Amygdala (tissue), 56 donors: ENCODE measurements around the gene AGAP1.

Experiments used
- DNase-seq, 56 donors: peaks; one replicate each; lab custom pipeline; 2025; lab: John Stamatoyannopoulos, UW

Gene AGAP1

DNA sequence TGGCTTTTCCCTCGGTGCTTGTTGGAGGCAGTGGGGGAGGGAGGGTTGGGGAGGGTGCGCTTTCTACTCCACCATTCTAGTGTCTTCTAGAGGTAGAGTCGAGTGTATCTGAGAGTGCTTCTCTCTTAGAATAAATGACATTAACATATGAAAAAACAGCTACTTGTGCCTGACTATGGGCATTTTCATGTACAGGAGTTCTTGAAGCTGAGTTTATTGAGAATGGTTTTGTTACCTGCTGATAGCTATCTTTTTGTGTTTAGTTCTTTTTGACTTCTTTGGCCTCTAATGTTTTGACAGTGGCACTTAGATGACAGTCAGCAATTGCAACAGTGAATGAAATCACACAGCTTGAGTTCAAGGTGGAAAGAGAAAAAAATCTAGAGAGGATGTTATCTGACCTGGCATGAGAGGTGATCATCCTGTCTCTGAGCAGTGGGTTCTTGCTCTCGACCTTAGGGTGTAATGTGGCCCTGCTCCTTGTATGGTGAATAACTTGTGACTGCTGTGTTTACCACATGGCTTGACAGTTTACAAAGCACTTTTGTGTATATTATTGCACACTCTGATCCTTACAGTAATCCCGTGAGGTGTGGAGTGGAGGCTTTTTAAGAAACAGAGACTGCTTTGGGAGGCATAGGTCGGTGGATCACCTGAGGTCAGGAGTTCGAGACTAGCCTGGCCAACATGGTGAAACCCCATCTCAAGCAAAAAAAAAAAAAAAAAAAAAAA, 86.7 kb downstream of the AGAP1 start:
- no peak for DNase-seq

DNA sequence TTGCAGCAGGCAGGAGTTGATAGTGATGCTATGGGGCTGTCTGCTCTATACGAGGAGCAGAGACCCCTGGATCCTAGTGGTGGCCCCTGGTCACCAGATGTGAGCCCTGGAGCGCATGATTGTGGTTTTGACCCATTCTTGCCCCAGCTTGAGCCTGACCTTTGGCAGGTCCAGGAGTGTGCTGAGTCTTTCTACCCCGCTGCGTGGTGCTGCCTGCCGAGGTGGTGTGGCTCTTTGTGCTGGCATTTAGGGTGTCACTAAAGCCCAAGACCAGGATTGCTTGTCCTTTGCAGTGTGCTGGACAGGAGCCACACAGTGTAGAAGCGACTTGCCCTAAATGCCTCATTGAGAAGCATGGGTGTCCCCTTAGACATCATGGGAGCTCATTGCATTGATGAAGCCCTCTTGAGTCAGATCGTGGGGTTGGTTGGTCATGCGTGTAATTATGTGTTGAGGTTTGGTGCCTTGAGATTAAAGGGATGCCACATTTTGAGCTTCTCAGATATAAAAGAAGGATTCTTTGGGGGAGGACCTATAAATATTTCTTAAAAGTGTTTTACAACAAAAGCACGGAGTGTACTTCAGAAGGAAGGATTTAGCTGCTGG, 88.3 kb downstream of the AGAP1 start:
- DNase-seq: no peak

DNA sequence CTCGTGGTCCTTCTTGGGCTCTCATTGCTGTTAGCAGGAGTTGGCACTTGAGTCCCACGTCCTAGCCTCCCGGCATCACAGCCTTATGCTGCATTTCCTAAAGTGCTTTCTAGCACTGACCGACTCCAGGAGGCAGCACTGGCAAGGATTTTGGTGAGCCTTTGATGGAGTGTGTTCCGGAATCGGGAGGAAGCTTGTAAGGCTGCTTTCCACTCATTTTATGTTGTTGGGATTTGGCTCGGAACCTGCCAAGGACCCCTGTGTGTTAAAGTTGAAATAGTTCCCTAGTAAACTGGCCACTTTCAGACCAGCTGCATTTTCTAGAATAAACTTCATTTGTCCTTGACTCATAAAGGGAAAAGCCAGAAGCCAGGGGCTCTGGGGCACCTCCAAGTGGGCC, 88.9 kb downstream of the AGAP1 start:
- DNase-seq: peak in 3 of 56 donors; percentile 17 to 41 (median 21)

DNA sequence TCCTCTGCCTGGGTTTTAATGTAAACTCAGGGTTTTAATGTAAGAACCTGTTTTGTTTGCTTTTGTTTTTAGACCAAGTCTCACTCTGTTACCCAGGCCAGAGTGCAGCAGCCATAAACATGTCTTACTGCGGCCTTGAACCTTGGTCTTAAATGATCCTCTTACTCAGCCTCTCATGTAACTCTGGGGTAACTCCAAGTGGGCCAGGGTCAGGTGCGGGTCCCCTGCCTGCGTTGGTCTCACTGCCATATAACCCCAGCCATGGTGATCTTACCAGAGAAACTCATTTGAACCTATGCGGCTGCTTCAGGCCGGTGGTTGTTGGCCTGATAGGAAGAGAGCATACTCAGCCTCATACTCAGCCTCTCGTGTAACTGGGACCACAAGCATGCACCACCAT, 89.3 kb downstream of the AGAP1 start:
- DNase-seq: no peak

DNA sequence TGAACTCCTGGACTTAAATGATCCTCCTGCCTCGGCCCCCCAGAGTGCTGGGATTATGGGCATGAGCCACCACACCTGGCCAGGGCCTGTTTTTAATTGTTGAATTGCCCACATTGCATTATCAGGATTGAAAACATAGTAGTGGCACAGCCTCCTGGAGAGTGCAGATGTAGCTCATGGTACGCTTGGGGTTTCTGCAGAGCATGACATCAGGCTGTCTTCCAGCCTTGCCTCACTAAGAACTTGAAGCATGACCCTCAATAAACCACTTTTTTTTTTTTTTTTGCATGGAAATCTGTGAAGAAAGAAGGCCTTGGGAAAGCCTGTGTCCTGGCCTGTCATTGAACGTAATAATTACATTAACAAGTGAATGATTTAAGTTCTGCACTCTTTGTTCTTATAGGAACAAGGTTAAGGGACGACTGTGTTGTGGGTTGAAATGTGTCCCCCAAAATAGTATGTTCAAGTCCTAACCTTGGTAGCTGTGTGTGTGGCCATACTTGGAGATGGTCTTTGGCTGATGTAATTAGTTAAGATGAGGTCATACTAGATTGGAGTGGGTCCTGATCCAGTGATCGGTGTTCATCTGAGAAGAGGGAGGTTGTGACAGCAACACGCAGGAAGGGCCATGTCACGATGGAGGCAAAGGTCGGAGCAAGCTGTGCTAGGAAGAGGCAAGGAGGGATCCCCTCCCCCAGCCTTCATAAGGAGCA, 90.2 kb downstream of the AGAP1 start:
- no peak for DNase-seq

DNA sequence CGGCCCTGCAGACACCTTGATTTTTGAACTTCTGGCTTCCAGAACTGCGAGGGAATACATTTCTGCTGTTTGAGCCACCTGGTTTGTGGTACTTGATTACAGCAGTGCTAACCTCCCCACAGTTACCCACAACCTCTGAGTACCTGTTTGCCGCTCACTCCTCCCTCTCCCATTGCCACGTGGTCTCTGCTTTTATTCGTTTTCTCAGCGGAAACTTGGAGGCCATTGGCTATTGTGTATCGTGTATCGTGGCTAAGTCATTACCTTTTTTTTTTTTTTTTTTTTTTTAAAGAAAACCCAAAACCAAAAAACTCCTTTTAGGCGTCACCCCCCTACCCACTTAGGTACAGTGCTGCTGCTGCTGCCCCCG, 90.8 kb downstream of the AGAP1 start:
- no peak for DNase-seq

DNA sequence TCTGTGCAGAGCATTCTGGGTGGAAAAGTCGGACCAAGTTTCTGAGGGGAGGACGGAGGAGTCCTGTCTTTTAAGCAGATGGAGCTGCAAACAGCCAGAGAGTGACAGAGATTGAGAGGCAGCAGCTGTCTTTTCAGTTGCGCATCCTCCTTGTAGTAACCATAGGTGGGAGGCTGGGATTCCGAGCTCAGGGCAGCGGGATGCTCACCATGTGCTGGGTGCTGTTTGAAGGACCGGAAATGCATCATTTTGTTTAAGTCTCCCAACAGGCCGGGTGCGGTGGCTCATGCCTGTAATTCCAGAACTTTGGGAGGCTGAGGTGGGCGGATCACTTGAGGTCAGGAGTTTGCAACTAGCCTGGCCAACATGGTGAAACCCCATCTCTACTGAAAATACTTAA, 93.4 kb downstream of the AGAP1 start:
- DNase-seq: no peak

DNA sequence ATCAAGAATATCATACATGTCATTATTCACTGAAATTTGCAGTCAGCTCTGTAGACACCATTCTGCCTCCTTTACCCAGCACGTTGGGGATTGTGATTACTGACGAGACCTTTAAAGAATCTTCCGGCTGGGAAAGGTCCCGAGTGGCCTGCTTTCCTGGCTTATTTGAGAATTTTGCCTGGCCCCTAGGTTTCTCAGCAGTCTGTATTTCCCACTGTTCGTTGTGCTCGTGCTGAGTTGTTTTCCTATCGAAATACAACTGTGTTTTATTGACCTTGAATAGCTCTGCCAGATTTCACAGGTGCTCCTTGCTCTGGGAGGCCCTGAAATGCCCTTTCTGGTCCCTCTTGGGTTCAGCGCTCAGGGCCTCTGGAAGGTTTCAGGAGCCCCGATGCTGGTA, 94.9 kb downstream of the AGAP1 start:
- DNase-seq: no peak

DNA sequence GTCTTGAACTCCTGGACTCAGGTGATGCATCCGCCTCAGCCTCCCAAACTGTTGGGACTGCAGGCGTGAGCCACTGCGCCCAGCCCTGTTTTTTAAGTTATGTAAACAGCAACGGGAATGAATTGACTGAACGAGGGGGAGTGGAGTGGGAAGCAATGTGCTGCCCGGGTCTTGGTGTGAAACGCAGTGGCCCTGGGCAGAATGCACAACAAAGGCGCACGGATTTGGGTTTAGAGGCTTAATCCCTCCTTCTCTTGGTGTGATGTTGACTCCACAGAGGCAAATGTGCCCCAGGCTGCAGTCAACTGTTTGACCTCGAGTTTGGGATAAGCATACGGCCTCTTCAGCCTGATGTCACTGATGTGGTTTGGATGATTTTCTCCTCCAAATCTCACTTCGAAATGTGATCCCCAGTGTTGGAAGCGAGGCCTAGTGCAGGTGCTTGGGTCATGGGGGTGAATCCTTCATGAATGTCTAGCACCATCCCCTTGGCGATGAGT, 97.4 kb downstream of the AGAP1 start:
- DNase-seq: no peak

DNA sequence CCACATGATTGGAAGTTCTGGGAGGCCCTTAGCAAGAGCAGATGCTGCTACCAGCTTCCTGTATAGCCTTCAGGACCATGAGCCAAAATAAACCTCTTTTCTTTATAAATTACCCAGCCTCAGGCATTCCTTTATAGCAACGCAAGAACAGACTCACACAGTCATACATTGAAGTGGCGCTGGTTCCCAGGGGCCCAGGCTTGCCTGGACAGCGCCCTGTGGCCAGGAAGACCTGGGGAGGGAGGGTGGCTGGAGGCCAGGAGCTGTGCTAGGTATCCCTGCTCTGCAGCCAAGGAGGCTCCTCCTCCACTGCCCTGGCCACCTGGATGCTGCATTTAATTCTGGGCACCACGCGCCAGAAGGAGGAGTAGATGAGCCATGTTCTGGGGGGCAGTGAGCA, 98.1 kb downstream of the AGAP1 start:
- DNase-seq: no peak

DNA sequence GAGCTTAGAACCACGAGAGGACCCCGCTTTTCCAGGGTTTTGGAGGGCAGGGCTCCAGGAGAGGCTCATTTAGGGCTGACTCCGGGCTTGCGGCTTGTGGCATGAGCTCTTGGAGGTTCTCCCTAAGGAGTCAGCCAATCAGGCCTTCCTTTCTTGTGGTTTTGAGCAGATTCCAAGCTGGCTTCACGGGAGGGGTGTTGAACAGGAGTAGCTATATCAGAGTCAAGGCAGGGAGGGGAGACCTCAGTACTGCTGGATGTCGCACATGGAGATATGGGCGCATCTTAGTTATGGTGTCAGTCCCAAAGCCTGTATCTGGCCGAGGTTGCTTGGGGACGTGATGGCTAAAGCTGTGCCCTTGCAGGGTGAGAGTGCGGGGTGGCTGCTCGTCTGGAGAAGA, 98.6 kb downstream of the AGAP1 start:
- DNase-seq: no peak

DNA sequence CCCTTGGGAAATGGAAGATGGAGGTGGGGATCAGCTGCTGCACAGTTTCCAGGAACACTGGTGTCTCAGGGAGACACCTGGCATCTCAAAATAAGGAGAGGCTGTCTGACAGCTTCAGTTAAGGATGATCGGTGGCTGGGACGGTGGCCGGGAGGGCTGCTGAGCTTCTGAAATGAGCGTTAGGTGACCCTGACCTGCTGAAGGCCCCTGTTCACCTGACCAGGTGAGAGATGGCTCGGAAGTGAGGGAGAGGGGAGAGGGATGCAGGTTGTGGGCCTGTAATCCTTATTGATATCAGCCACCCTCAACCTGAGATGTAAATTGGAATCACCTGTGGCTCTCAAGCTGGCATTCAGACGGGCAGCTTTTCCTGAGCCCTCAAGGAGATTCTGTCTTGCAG, 99.0 kb downstream of the AGAP1 start:
- no peak for DNase-seq

DNA sequence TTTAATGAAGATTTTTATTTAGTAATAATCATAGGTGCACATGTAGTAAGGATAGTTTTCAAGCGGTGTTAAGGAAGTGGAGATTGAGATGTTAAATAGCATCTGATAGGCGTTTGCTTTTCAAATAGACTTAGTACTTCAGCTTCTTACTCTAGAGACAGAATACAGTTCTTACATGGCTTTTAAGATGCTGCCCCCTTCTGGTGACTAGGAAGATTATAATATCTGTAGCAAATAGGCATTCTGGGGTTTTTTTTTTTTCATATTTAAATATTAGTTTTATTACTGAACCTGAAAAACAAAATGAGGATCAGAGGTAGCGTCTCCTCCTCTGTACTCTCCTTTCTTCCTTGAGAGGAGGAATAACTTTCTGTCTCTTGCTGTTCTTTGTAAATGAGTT, 100.2 kb downstream of the AGAP1 start:
- peak in 1 of 56 donors; percentile 35 for DNase-seq

DNA sequence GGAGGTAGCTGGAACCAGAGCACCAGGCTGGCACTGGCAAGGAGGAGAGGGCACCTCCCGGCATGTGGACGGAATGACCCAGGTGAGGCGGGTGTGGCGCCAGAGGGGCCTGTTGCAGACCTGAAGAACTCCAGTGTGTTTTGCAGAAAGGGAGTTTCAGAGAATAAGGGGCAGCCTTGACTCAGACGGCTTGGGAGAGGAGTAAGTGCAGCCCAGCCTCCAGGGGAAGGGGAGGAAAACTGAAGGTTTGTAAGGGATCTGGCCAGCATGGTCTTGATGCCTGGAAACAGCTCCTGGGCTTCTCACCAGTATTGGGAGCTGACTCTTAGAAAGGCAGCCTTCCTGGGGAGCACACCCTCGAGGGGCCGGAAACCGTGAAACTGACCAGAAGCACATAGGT, 101.1 kb downstream of the AGAP1 start:
- no peak for DNase-seq

DNA sequence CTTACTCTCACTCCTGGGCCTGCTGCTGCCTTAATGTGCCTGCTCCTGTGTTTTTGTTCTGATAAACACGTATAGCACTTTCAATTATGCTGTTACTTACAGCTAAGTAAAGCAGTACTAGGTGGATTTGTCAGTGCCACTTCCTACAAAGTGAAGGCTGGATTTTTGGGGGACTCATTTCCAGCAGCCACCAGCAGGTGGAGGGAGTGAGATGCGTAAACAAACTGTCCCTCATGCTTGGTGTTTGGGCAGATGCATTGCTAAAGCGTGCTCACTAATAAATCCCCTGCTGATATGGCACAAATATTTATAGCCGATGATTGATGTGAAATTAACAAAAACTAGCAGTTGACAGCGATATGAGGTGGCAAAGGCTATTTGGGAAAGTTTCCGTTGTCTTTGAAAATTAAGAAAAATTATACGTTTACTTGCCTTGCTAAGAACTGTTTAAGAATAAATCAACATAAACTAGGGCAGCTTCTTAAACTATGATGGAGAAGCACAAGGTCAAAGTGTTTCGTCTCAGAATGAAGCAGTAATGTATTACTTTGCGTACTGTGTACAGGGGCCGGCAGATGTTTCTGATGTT, 101.7 kb downstream of the AGAP1 start:
- DNase-seq: peak in 49 of 56 donors; percentile 18 to 91 (median 57)

DNA sequence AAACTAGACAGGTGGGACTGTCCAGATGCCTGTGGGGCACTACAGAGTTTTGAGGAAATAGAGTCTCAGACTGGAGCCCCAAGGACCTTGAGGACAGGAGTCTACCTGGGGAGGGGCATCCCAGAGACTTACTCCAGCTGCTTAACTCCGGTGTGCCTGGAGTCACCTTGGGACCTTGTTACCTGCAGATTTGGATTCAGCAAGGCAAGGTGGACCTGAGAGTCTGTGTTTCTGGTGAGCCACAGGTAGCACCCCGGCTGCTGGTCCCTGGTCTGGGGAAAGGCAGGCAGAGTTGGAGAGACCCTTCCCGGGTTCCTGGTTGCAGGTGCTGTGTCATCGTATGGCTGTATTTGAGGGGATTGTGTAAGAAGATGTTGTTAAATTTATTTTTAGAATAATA, 102.4 kb downstream of the AGAP1 start:
- DNase-seq: no peak

DNA sequence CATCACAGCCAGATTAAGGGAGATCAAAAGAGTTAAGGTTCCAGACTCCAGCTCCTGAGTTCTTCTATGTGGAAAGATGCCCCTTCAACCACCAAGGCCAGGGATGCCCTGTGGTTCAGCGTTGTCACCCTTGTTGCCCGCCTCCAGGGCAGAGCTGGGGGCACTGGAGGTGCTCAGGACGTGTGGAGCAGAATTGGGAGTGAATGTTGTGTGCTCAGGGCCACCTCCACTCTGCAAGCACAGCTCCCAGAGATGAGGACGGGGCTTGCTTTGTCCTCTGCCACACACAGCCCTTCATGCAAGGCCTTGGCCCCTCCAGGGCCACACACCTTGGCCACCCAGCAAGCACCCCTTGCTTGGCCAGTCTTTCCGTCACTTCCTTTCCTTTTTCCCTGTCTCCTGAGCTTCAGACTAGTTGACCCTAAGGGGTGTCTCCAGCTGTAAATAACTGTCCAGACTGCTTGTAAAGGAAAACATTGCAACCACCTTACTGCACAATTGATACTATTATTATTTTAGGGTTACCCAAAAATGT, 103.3 kb downstream of the AGAP1 start:
- no peak for DNase-seq

DNA sequence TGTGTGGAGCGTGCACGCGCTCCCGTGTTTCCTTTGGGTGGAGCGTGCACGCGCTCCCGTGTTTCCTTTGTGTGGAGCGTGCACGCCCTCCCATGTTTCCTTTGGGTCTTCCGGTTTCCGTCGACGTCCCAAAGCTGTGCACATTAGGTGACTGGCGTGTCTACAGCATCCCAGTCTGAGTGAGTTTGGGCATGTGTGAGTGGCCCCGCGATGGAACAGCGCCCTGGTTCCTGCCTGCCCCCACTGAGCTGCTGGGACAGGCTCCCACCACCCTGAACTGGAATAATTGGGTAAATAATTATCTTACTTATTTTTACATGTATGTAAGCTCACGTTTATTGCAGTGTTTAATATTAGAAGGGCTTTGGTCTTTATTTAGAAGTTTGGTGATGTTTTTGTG, 104.2 kb downstream of the AGAP1 start:
- no peak for DNase-seq

DNA sequence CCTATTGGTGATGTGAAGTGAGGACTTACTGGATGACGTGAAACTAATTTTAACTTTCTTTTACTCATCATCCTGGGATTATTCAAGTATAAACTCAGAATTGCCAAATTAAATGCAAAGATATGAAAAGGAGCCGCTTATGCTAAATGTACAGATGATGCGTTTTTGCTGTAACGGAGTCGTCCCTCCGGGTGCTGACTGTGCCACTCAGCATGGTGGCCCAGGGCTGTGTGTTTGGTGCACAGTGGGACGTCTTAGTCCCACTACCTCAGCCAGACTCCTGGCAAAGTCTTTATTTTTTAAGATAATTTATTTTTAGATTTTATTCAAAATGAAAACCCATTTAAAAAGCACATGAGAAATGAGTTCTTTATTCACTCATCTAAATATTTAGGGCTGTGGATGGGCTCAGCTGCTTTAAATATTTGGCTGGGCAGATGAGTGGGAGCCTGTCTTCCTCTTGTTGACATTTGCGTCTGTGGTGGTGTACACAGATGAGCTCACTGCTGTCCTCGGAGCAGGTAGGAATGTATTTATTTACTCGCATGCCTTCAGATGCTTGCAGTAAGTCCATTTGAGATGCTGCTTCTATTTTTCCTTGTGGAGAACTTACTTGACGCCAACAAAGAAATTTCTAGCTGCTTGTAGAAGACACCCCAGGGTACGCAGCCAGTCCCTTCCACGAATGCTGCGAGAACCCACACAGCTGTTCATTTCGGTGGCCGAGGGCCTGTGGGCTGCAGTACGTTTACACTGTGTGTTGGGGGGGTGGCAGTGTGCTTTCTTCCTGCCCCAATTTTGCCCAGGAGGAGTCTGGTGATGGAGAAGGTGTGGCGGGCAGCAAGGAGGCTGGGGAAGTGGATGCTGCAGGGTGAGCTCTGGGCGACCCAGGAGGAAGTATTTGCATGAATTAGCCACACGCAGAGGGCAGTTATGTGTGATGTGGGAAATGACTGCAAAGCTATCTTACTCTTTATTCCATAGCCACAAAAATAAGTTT, 105.0 kb downstream of the AGAP1 start:
- no peak for DNase-seq
